Mesenchymal stem cell (in vitro differentiated cells and primary cell): ENCODE data around the gene FAM174C.

Experiments used
- DNase-seq: peaks from one replicate; pipeline ENCODE4 v3.0.0-alpha.2; 2013
- H2AFZ ChIP-seq: one replicate; pipeline ENCODE4 v1.6.1; 2013; ENCODE audit warnings: low read depth, mild to moderate bottlenecking, control low read depth, inconsistent platforms, low read length, moderate library complexity
- H2AK5ac ChIP-seq: 2 replicates; pipeline ENCODE4 v1.6.1; 2013; ENCODE audit warnings: low read length, moderate library complexity, mild to moderate bottlenecking, inconsistent platforms; ENCODE audit not compliant: severe bottlenecking
- H2BK120ac ChIP-seq: one replicate; pipeline ENCODE4 v1.6.1; 2013; ENCODE audit warnings: low read depth, mild to moderate bottlenecking, inconsistent platforms, low read length, moderate library complexity
- H2BK12ac ChIP-seq, 2 experiments: one replicate each; pipeline ENCODE4 v1.6.1; 2013; ENCODE audit warnings: inconsistent platforms in 2 of 2, low read length in 2 of 2, mild to moderate bottlenecking in 2 of 2, moderate library complexity in 2 of 2, control low read depth in 1 of 2
- H2BK15ac ChIP-seq: one replicate; pipeline ENCODE4 v1.6.1; 2013; ENCODE audit warnings: mild to moderate bottlenecking, low read depth, inconsistent platforms; ENCODE audit not compliant: poor library complexity, severe bottlenecking
- H2BK5ac ChIP-seq: 2 replicates; pipeline ENCODE4 v1.6.1; 2013; ENCODE audit warnings: low read depth, mild to moderate bottlenecking, low read length, control low read depth, inconsistent platforms; ENCODE audit not compliant: poor library complexity, severe bottlenecking
- H3K14ac ChIP-seq, 2 experiments: one replicate each; pipeline ENCODE4 v1.6.1; 2013; ENCODE audit warnings: inconsistent platforms in 2 of 2, low read length in 2 of 2, control low read depth in 1 of 2, mild to moderate bottlenecking in 1 of 2, moderate library complexity in 1 of 2
- H3K18ac ChIP-seq, 2 experiments: one replicate each; pipeline ENCODE4 v1.6.1; 2013; ENCODE audit warnings: inconsistent platforms in 2 of 2, low read length in 2 of 2, control low read depth in 1 of 2, low read depth in 1 of 2, mild to moderate bottlenecking in 1 of 2
- H3K23ac ChIP-seq, 2 experiments: one replicate each; pipeline ENCODE4 v1.6.1; 2013; ENCODE audit warnings: inconsistent platforms in 2 of 2, low read length in 2 of 2, mild to moderate bottlenecking in 2 of 2, moderate library complexity in 2 of 2, control low read depth in 1 of 2
- H3K27ac ChIP-seq: 2 replicates; pipeline ENCODE4 v1.5.1; 2013; ENCODE audit warnings: mild to moderate bottlenecking, moderate library complexity, low read length, control low read depth, inconsistent platforms; ENCODE audit not compliant: poor library complexity, severe bottlenecking
- H3K27me3 ChIP-seq, 2 experiments: 2 replicates each; pipeline versions ENCODE4 v1.6.1 to v1.7.0; 2013; ENCODE audit warnings: low read length in 2 of 2, mild to moderate bottlenecking in 2 of 2, moderate library complexity in 2 of 2, control low read depth in 1 of 2, inconsistent platforms in 1 of 2; ENCODE audit not compliant: control insufficient read depth in 1 of 2, insufficient read depth in 1 of 2
- H3K36me3 ChIP-seq, 2 experiments: 2 replicates each; pipeline versions ENCODE4 v1.6.1 to v1.7.0; 2013; ENCODE audit warnings: low read length in 2 of 2, control low read depth in 1 of 2, inconsistent platforms in 1 of 2, low read depth in 1 of 2, mild to moderate bottlenecking in 1 of 2; ENCODE audit not compliant: insufficient read depth in 2 of 2, control insufficient read depth in 1 of 2
- H3K4ac ChIP-seq, 2 experiments: one replicate each; pipeline ENCODE4 v1.6.1; 2013; ENCODE audit warnings: inconsistent platforms in 2 of 2, low read length in 2 of 2, mild to moderate bottlenecking in 2 of 2, moderate library complexity in 2 of 2, control low read depth in 1 of 2, low read depth in 1 of 2
- H3K4me1 ChIP-seq: 2 replicates; pipeline ENCODE4 v1.6.1; 2013; ENCODE audit warnings: low read depth, low read length, control low read depth; ENCODE audit not compliant: control insufficient read depth, insufficient read depth
- H3K4me2 ChIP-seq: 2 replicates; pipeline ENCODE4 v1.6.1; 2013; ENCODE audit warnings: low read length, mild to moderate bottlenecking, inconsistent platforms; ENCODE audit not compliant: poor library complexity, severe bottlenecking
- H3K4me3 ChIP-seq, 2 experiments: 2 replicates each; pipeline versions ENCODE4 v1.5.1 to v1.7.0; 2013; ENCODE audit warnings: low read length in 2 of 2, mild to moderate bottlenecking in 2 of 2, control low read depth in 1 of 2, low read depth in 1 of 2; ENCODE audit not compliant: insufficient read depth in 1 of 2
- H3K79me1 ChIP-seq: replicated peaks from 2 replicates; pipeline ENCODE4 v1.6.1; 2013; ENCODE audit warnings: mild to moderate bottlenecking, control low read depth, low read length, inconsistent platforms; ENCODE audit not compliant: poor library complexity, severe bottlenecking
- H3K9ac ChIP-seq: 2 replicates; pipeline ENCODE4 v1.7.0; 2013; ENCODE audit warnings: mild to moderate bottlenecking, low read length, moderate library complexity
- H3K9me3 ChIP-seq: 2 replicates; pipeline ENCODE4 v1.7.0; 2013; ENCODE audit warnings: mild to moderate bottlenecking, low read length; ENCODE audit not compliant: control insufficient read depth
- H4K8ac ChIP-seq: one replicate; pipeline ENCODE4 v1.6.1; 2013; ENCODE audit warnings: inconsistent platforms, mild to moderate bottlenecking, low read length, moderate library complexity
- H4K91ac ChIP-seq: one replicate; pipeline ENCODE4 v1.6.1; 2013; ENCODE audit warnings: mild to moderate bottlenecking, low read length, inconsistent platforms
- WGBS: methylation state at CpG from one replicate; pipeline ENCODE4 v1.1.7; 2013; ENCODE audit warnings: mixed read lengths; 5-methylcytosine and 5-hydroxymethylcytosine counted together

The FAM174C gene

GRCh38 chr19:1313695-1314613 is 38.6 kb downstream of the FAM174C start:
- no peaks in the 10 kb centered on the region for H3K36me3 ChIP-seq
- H3K4me3 ChIP-seq: no peak overlapping the region
- H3K4me2 ChIP-seq: peak overlapping the region; percentile 57
- no peak overlapping the region for H3K18ac ChIP-seq
- H4K8ac ChIP-seq: no peak overlapping the region
- no peaks in the 10 kb centered on the region for H3K79me1 ChIP-seq
- H2AFZ ChIP-seq: no peak overlapping the region
- H3K27me3 ChIP-seq: peaks cover 29 to 82% of the 10 kb centered on the region in 2 experiments
- no peak overlapping the region for H2BK120ac ChIP-seq
- no peak overlapping the region for H2BK15ac ChIP-seq
- peak overlapping the region; percentile 63 for H2BK5ac ChIP-seq
- peaks cover 36% of the 10 kb centered on the region for H3K4me1 ChIP-seq
- 74% methylated on average over 31 of the region's 32 CpGs for WGBS
- H3K27ac ChIP-seq: peak overlapping the region; percentile 71
- H3K14ac ChIP-seq: no peak overlapping the region
- H2AK5ac ChIP-seq: peak overlapping the region; percentile 84
- no peak for DNase-seq
- H2BK12ac ChIP-seq: no peak overlapping the region
- no peak overlapping the region for H3K9ac ChIP-seq
- no peak overlapping the region for H3K4ac ChIP-seq
- H4K91ac ChIP-seq: peak overlapping the region; percentile 66
- H3K23ac ChIP-seq: no peak overlapping the region
- no peaks in the 10 kb centered on the region for H3K9me3 ChIP-seq

- H3K18ac ChIP-seq: no peak overlapping the region
- H3K4me3 ChIP-seq: peak overlapping the region in 1 of 2 experiments; percentile 4
- no peak overlapping the region for H4K8ac ChIP-seq
- no peak overlapping the region for H3K14ac ChIP-seq
- peak; percentile 25 for DNase-seq
- WGBS: 25% methylated on average over 45 of the region's 58 CpGs
- H3K4me2 ChIP-seq: peak overlapping the region; percentile 60
- H3K79me1 ChIP-seq: no peaks in the 10 kb centered on the region
- H3K9ac ChIP-seq: no peak overlapping the region
- H3K36me3 ChIP-seq: no peaks in the 10 kb centered on the region
- H2BK15ac ChIP-seq: no peak overlapping the region
- no peak overlapping the region for H3K23ac ChIP-seq
- no peak overlapping the region for H2BK120ac ChIP-seq
- no peak overlapping the region for H3K4ac ChIP-seq
- no peak overlapping the region for H3K27ac ChIP-seq
- no peak overlapping the region for H2BK12ac ChIP-seq
- H2AFZ ChIP-seq: no peak overlapping the region
- peaks cover 30 to 72% of the 10 kb centered on the region in 2 experiments for H3K27me3 ChIP-seq
- no peak overlapping the region for H4K91ac ChIP-seq
- no peak overlapping the region for H2BK5ac ChIP-seq
- no peak overlapping the region for H2AK5ac ChIP-seq
- no peaks in the 10 kb centered on the region for H3K9me3 ChIP-seq
- peaks cover 36% of the 10 kb centered on the region for H3K4me1 ChIP-seq
Measured at GRCh38 chr19:1315470-1316166, 40.3 kb downstream of the FAM174C start.

GRCh38 chr19:1316466-1316865 is 41.1 kb downstream of the FAM174C start:
- no peak overlapping the region for H2BK120ac ChIP-seq
- H3K27ac ChIP-seq: no peak overlapping the region
- no peaks in the 10 kb centered on the region for H3K79me1 ChIP-seq
- H3K23ac ChIP-seq: no peak overlapping the region
- no peak overlapping the region for H3K9ac ChIP-seq
- H3K14ac ChIP-seq: no peak overlapping the region
- H3K4me2 ChIP-seq: no peak overlapping the region
- 86% methylated on average over 13 of the region's 13 CpGs for WGBS
- H3K4me3 ChIP-seq: no peak overlapping the region
- no peak overlapping the region for H2BK12ac ChIP-seq
- no peaks in the 10 kb centered on the region for H3K9me3 ChIP-seq
- no peak overlapping the region for H2BK5ac ChIP-seq
- no peak overlapping the region for H2AK5ac ChIP-seq
- H2AFZ ChIP-seq: no peak overlapping the region
- no peak for DNase-seq
- no peak overlapping the region for H2BK15ac ChIP-seq
- H3K36me3 ChIP-seq: no peaks in the 10 kb centered on the region
- H3K27me3 ChIP-seq: peaks cover 30 to 72% of the 10 kb centered on the region in 2 experiments
- H3K18ac ChIP-seq: no peak overlapping the region
- no peak overlapping the region for H4K91ac ChIP-seq
- H3K4me1 ChIP-seq: peaks cover 34% of the 10 kb centered on the region
- H4K8ac ChIP-seq: no peak overlapping the region
- H3K4ac ChIP-seq: no peak overlapping the region
